ENCODE measurements around the gene ABHD6.

- TF ChIP-seq, protein P1, sequence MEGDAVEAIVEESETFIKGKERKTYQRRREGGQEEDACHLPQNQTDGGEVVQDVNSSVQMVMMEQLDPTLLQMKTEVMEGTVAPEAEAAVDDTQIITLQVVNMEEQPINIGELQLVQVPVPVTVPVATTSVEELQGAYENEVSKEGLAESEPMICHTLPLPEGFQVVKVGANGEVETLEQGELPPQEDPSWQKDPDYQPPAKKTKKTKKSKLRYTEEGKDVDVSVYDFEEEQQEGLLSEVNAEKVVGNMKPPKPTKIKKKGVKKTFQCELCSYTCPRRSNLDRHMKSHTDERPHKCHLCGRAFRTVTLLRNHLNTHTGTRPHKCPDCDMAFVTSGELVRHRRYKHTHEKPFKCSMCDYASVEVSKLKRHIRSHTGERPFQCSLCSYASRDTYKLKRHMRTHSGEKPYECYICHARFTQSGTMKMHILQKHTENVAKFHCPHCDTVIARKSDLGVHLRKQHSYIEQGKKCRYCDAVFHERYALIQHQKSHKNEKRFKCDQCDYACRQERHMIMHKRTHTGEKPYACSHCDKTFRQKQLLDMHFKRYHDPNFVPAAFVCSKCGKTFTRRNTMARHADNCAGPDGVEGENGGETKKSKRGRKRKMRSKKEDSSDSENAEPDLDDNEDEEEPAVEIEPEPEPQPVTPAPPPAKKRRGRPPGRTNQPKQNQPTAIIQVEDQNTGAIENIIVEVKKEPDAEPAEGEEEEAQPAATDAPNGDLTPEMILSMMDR (IDR thresholded peaks at IDR 0.05) = no peak
- TF ChIP-seq POLR2A (IDR thresholded peaks at IDR 0.05) = no peak
These were observed 98.0 kb downstream of the ABHD6 start for GRCh38 chr3:58335652-58335947.
